ENCODE data around the gene STAMBP. TPM values are rescaled to one million over a fixed set of nuclear protein-coding genes. Genes with fewer than 3 reads are reported as not detected.
A peak's percentile ranks its signal among the peaks of the same experiment; 100 is the strongest.
"Not testable (repeated sequence)": the region's sequence is repeated elsewhere in the genome, so short reads cannot be mapped to it uniquely, and the experiment has no call there.

Gene STAMBP
- total RNA-seq, 2 experiments from 2014 or later = 104 to 111 TPM

DNA sequence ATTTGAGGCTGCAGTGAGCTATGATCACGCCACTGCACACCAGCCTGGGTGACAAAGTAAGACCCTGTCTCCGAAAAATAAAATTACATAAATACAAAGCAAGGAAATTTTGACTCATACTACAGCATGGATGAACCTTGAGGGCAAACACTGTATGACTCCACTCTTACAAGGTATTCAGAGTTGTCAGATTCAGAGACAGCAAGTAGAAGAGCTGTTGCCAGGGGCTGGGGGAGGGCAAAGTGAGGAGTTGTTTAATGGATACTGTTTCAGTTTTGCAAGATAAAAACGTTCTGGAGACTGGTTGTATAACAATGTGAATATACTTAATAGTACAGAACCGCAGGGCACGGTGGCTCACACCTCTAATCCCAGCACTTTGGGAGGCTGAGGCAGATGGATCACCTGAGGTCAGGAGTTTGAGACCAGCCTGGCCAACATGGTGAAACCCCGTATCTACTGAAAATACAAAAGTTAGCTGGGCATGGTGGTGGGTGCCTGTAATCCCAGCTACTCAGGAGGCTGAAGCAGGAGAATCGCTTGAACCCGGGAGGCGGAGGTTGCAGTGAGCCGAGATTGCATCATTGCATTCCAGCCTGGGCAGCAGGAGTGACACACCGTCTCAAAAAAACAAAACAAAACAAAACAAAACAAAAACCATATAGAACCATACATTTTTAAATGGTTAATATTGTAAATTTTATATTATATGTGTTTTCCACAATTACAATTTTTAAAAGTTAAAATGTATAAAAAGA, 59.0 kb downstream of the STAMBP start:
- CTCF ChIA-PET; H3K36me3 Mint-ChIP-seq (ENCODE audit: low read depth); H3K27ac Mint-ChIP-seq; H3K4me3 Mint-ChIP-seq; H3K9me3 Mint-ChIP-seq (ENCODE audit: low read depth); H3K27me3 Mint-ChIP-seq: not testable (repeated sequence)
- DNase-seq (peak; percentile 47), ATAC-seq (peak; percentile 67)
- intact Hi-C loops (cut with DNase I, micrococcal nuclease) = loop anchor here (2.0 to 5.0 kb wide), 2 partner anchors 40 to 45 kb away; partner anchors contain the start of gene DGUOK (in 1 of the 2)
- POLR2A ChIA-PET = interaction anchor here (0.6 to 0.8 kb wide), 2 partner anchors 9 to 14 kb away, joined by 3 to 5 read pairs; no protein-coding TSS in a partner anchor
- peaks cover 25% of the 10 kb centered on the region for H3K4me1 Mint-ChIP-seq

DNA sequence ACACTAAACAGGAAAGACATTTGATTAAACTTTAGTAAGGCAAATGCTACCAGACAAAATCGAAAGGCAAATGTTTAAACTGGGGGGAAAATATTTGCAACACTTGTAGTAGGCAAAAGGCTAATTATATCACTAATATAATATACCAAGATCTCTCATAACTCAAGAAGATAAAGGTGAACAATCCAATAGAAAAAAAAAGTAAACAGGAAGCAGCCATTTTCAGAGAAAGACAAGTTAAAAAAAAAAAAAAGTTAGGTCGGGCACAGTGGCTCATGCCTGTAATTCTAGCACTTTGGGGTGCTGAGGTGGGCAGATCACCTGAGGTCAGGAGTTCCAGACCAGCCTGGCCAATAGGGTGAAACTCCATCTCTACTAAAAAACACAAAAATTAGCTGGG, 59.6 kb downstream of the STAMBP start:
- ChIA-PET POLR2A (no interaction called here), CTCF (no interaction called here)
- H3K4me1 Mint-ChIP-seq = peaks cover 25% of the 10 kb centered on the region
- peaks cover 5% of the 10 kb centered on the region for H3K27me3 Mint-ChIP-seq
- intact Hi-C loops (cut with DNase I, micrococcal nuclease) = loop anchor here in 1 of 2 experiments (5.0 kb wide), 1 partner anchor 39 kb away; the partner anchor contains the start of gene DGUOK
- no peak overlapping the region for H3K4me3 Mint-ChIP-seq
- no peak for DNase-seq
- H3K27ac Mint-ChIP-seq = no peak overlapping the region
- peaks cover 3% of the 10 kb centered on the region for H3K9me3 Mint-ChIP-seq (ENCODE audit: low read depth)
- no peaks in the 10 kb centered on the region for H3K36me3 Mint-ChIP-seq (ENCODE audit: low read depth)
- ATAC-seq = no peak

DNA sequence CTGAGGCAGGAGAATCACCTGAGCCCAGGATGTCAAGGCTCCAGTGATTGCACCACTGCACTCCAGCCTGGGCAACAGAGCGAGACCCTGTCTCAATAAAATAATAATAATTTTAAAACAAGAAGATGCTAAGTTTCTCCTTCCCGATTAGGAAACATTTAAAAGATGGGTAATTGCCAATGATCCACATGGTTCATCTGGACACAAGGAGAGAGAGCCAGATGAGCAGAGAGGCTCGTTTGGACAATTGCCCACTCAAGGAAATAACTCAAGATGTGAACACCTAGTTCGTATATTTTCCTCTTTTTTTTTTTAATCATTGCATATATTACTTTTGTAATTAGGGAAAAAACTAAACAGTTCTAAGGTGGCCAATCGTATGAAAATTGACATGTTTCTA, 60.4 kb downstream of the STAMBP start:
- Mint-ChIP-seq H3K36me3 (ENCODE audit: low read depth) (no peaks in the 10 kb centered on the region), H3K4me1 (peaks cover 25% of the 10 kb centered on the region), H3K9me3 (ENCODE audit: low read depth) (peaks cover 3% of the 10 kb centered on the region), H3K4me3 (no peak overlapping the region), H3K27me3 (peaks cover 3% of the 10 kb centered on the region), H3K27ac (no peak overlapping the region)
- ATAC-seq (no peak), DNase-seq (no peak)
- ChIA-PET CTCF (no interaction called here), POLR2A (no interaction called here)
- intact Hi-C loops (cut with DNase I, micrococcal nuclease) = loop anchor here in 1 of 2 experiments (5.0 kb wide), 1 partner anchor 38 kb away; the partner anchor contains the start of gene DGUOK

DNA sequence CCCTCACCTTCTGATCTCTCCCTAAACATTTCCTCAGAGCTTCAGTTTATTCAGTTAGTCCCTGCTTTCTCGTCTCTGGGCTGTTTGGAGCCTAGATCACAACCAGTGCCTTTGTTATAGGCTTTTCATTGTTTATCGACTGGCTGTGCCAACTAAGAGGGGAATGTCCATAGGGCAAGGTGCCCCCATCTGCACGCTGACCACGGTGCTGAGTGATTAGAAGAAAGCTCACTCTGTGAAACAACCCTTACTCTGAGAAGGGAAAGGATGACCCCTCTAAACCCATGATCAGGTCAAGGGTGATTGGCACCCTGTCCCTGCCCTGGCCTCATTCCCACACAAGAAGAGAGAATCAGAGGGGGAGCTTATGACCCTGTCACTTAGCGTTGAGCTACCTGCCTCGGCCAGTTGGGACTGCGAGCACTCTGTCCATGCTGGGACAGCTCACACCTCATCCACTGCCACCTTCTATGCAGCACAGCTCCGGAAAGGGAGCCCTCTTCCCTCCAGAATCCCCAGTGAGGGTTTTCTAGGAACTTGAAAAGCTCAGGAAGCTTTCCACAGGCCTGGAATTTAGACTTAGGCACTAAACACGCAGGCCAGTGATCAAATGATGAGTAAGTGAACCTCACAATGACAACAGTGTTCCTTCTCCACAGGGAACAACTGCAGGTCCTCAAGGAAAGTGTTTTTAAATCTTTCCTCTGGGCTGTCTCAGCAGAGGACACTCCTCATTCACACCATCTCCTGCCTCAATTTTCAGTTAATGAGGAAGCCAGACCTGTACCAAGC, 61.7 kb downstream of the STAMBP start:
- no peak overlapping the region for H3K27ac Mint-ChIP-seq
- H3K9me3 Mint-ChIP-seq (ENCODE audit: low read depth) = peaks cover 3% of the 10 kb centered on the region
- no peak for ATAC-seq

DNA sequence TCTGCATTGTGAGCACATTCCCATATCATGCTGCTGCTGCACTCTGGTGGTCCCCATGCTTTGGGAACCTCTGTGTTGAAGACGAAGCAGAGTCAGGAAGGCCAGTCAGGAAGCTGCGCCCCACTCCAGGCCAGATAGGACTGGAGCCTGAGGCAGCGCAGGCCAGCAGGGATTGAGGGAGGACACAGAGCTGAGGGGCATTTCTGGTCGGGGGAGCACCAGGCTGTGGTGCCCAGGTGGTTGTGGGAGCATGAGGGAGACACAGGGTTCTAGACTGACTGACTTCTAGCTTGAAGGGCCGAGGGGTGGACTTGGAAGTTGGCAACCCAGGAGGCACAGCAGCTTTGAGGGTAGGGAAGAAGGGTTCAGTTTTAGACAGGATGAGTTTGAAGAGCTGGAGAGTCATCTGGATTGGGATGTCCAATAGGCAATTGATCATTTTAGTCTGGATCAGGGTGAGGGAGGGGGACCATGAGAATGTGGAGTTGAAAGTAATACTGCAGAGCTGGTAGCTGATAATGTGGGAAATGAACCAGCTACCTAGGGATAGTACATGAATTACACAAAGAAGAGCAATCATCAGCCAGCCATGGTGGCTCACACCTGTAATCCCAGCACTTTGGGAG, 62.6 kb downstream of the STAMBP start:
- CTCF ChIA-PET = interaction anchor here (0.6 to 1.6 kb wide), 3 partner anchors 18 to 43 kb away, joined by 4 to 6 read pairs (median 4); no protein-coding TSS in a partner anchor
- DNase-seq (no peak), ATAC-seq (no peak)
- intact Hi-C loops (cut with DNase I, micrococcal nuclease) = loop anchor here in 1 of 2 experiments (10.0 kb wide), 1 partner anchor 207 kb away; no protein-coding TSS in a partner anchor
- H3K27me3 Mint-ChIP-seq = peaks cover 3% of the 10 kb centered on the region
- H3K27ac Mint-ChIP-seq = no peak overlapping the region
- POLR2A ChIA-PET = no interaction called here
- peaks cover 38% of the 10 kb centered on the region for H3K4me1 Mint-ChIP-seq
- peaks cover 3% of the 10 kb centered on the region for H3K9me3 Mint-ChIP-seq (ENCODE audit: low read depth)
- no peak overlapping the region for H3K4me3 Mint-ChIP-seq
- no peaks in the 10 kb centered on the region for H3K36me3 Mint-ChIP-seq (ENCODE audit: low read depth)

More for the DNA sequence above, 61.7 kb downstream of the STAMBP start:
- DNase-seq = no peak
- H3K4me3 Mint-ChIP-seq = no peak overlapping the region
- H3K36me3 Mint-ChIP-seq (ENCODE audit: low read depth) = no peaks in the 10 kb centered on the region
- intact Hi-C loops (cut with DNase I, micrococcal nuclease) = loop anchor here in 1 of 2 experiments (10.0 kb wide), 1 partner anchor 206 kb away; no protein-coding TSS in a partner anchor
- H3K27me3 Mint-ChIP-seq = peaks cover 3% of the 10 kb centered on the region
- H3K4me1 Mint-ChIP-seq = peaks cover 37% of the 10 kb centered on the region
- ChIA-PET POLR2A (interaction anchor here (0.7 kb wide), 1 partner anchor 49 kb away, joined by 3 read pairs; no protein-coding TSS in a partner anchor), CTCF (interaction anchor here (0.7 to 1.6 kb wide), 2 partner anchors 17 to 204 kb away, joined by 3 to 6 read pairs; no protein-coding TSS in a partner anchor)

DNA sequence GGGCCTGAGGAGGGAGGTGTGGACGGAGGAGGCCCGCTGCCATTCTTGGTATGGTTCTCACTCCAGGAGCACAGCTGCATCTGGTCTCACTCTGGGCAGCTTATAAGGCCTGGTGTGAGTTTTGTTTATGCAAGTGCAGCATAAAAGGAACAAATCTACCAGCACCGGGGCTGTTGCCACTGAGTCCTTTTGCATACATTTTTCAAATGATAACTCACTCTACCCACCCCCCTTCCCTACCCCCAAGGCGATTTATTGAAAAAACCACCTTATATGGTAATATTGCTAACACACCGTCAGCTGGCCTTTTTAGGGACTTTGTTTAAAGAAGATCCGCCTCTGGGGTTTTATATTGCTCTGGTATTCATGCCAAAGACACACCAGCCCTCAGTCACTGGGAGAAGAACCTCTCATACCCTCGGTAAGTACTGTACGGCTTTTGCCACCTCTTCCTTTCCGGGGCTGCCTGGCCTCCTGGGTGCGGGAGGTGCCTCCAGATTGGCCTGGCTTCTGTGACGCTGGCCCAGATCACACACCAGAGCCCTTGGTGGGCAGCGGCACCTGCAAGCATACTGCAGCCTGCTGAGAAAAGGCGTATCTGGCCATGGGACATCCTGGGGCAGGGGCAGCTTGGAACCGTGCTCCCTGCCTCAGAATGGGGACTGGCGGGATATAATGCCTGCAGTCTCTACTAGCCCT, 64.0 kb downstream of the STAMBP start, which contains the start of gene ACTG2:
TSS of gene ACTG2 (plus strand) at position 378 of the 699 bp plus-strand sequence. CDS start 8,304 bp downstream, outside the sequence.
- H3K27ac Mint-ChIP-seq = no peak within 1 kb of the TSS
- H3K36me3 Mint-ChIP-seq (ENCODE audit: low read depth) = no peaks in the 10 kb centered on the region
- peaks cover 3% of the 10 kb centered on the region for H3K27me3 Mint-ChIP-seq
- CTCF ChIA-PET = interaction anchor here (0.7 to 1.6 kb wide), 5 partner anchors 15 to 160 kb away, joined by 3 to 6 read pairs (median 3); no protein-coding TSS in a partner anchor
- ATAC-seq (no peak), DNase-seq (no peak)
- POLR2A ChIA-PET = no interaction called here
- intact Hi-C loops (cut with DNase I, micrococcal nuclease) = loop anchor here in 1 of 2 experiments (10.0 kb wide), 1 partner anchor 208 kb away; no protein-coding TSS in a partner anchor
- peaks cover 38% of the 10 kb centered on the region for H3K4me1 Mint-ChIP-seq
- H3K9me3 Mint-ChIP-seq (ENCODE audit: low read depth) = no peaks in the 10 kb centered on the region
- H3K4me3 Mint-ChIP-seq = no peak within 1 kb of the TSS

DNA sequence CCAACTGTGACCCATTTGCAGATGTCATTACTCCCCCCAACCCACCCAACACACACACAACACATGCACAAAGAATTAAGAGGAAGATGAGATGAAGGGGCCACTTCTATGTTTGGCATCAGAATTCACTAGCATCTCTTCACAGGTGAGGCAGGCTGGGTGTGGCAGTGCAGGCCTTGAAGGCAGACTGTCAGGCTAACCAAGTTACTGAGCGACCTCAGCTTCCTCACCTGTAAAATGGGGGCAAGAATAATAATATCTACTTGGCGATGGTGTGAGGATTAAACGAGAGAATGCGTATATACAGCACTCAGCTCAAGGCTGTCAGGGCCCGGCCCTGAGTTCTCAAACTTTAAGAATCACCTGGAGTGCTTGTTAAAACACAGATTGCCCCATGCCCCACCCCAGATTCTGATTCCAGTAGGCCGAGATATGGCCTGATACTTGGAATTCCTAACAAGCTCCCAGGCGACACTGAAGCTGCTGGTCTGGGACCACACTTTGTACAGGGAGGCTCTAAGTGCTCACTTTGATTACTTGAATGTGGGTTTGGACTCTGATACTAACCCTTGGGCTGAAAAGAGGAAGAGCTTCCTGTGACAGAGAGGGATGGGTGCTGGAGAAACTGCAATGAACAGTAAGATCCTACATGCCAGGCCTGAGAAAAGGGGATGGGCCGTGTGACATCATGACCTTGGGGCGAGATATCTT, 65.2 kb downstream of the STAMBP start:
- Mint-ChIP-seq H3K9me3 (ENCODE audit: low read depth) (no peaks in the 10 kb centered on the region), H3K27ac (no peak overlapping the region), H3K27me3 (peaks cover 3% of the 10 kb centered on the region), H3K4me1 (peaks cover 33% of the 10 kb centered on the region), H3K4me3 (no peak overlapping the region), H3K36me3 (ENCODE audit: low read depth) (no peaks in the 10 kb centered on the region)
- no peak for ATAC-seq
- ChIA-PET CTCF (interaction anchor here (0.7 to 1.5 kb wide), 2 partner anchors 11 to 63 kb away, joined by 3 to 4 read pairs; no protein-coding TSS in a partner anchor), POLR2A (no interaction called here)
- intact Hi-C loops (cut with DNase I, micrococcal nuclease) = loop anchor here in 1 of 2 experiments (2.0 to 10.0 kb wide), 2 partner anchors 63 to 209 kb away; no protein-coding TSS in a partner anchor
- no peak for DNase-seq

DNA sequence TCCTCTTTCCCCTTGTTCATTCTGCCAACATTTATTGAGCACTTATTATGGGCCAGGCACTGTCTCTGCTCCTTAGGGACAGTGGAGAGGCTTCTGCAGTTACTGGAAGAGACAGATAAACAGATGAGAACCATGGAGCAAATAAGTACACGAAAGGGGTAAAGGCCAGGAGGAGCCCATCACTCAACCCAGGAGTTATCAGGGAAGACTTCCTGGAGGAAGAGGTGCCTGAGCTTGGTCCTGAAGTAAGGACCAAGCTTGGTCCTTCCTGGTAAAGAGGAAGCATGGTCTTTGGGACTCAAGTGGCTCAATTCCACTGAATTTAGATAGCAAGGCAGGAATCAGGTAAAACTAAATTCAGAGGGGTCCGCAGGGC, 65.7 kb downstream of the STAMBP start:
- Mint-ChIP-seq H3K9me3 (ENCODE audit: low read depth) (no peaks in the 10 kb centered on the region), H3K4me3 (no peak overlapping the region), H3K27ac (no peak overlapping the region), H3K4me1 (peaks cover 33% of the 10 kb centered on the region), H3K27me3 (peaks cover 3% of the 10 kb centered on the region), H3K36me3 (ENCODE audit: low read depth) (no peaks in the 10 kb centered on the region)
- ChIA-PET POLR2A (interaction anchor here (0.6 kb wide), 1 partner anchor 108 kb away, joined by 3 read pairs; no protein-coding TSS in a partner anchor), CTCF (interaction anchor here (0.7 to 1.5 kb wide), 2 partner anchors 12 to 64 kb away, joined by 3 to 4 read pairs; no protein-coding TSS in a partner anchor)
- DNase-seq (no peak), ATAC-seq (no peak)
- intact Hi-C loops (cut with DNase I, micrococcal nuclease) = loop anchor here in 1 of 2 experiments (2.0 to 10.0 kb wide), 2 partner anchors 64 to 210 kb away; no protein-coding TSS in a partner anchor

DNA sequence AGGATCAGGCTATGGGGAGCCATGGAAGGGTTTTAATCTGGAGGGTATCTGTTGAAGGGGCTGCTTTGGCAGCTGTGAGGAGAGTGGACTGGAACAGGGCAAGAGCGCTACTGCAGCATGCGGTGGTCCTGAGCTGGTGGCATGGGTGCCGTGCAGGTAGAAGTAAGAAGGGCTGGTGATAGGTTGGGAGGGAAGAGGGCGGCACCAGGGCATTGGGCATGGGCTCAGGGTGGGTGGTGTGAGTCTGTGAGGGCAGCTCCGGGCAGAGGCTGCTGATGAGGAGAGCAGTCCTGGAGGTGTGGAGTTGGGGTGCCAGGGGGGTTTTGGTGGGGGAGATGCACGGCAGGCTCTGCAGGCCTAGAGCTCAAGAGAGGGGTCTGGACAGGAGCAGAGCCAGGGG, 66.1 kb downstream of the STAMBP start:
- ATAC-seq (no peak), DNase-seq (no peak)
- Mint-ChIP-seq H3K27me3 (peaks cover 3% of the 10 kb centered on the region), H3K27ac (no peak overlapping the region), H3K36me3 (ENCODE audit: low read depth) (no peaks in the 10 kb centered on the region), H3K9me3 (ENCODE audit: low read depth) (no peaks in the 10 kb centered on the region), H3K4me3 (no peak overlapping the region), H3K4me1 (peaks cover 33% of the 10 kb centered on the region)
- CTCF ChIA-PET = interaction anchor here (0.7 to 1.5 kb wide), 2 partner anchors 12 to 26 kb away, joined by 3 to 4 read pairs; no protein-coding TSS in a partner anchor
- POLR2A ChIA-PET = interaction anchor here (0.6 kb wide), 1 partner anchor 107 kb away, joined by 3 read pairs; no protein-coding TSS in a partner anchor
- intact Hi-C loops (cut with DNase I, micrococcal nuclease) = loop anchor here (2.0 to 10.0 kb wide), 3 partner anchors 38 to 210 kb away; no protein-coding TSS in a partner anchor

All from activated CD4-positive, alpha-beta T cell treated with anti-CD3 and anti-CD28 coated beads for 36 hours (primary cell).